WTC11 (cell line): ENCODE data around the gene ADGRF5. TPM values are rescaled to one million over a fixed set of nuclear protein-coding genes. Genes with fewer than 3 reads are reported as not detected.

Source experiments
- ATAC-seq: fragments of 200-7000 bp; cut with Tn5 transposase; 2 replicates; pipeline ENCODE4 v1.10.0; 2021; ENCODE audit warnings: mild to moderate bottlenecking, moderate library complexity
- CTCF ChIA-PET: fragments of 300-600 bp; sonication (Branson Sonifier 250); formaldehyde crosslinking; loops from one replicate; lab custom pipeline; 2021; ENCODE audit warnings: antibody characterized with exemption; lab: Charles Lee
- POLR2A ChIA-PET: fragments of 350-600 bp; sonication (Branson Sonifier 250); formaldehyde crosslinking; loops from one replicate; lab custom pipeline; 2021; ENCODE audit warnings: antibody characterized with exemption; lab: Charles Lee
- DNase-seq: peaks from one replicate; pipeline ENCODE4 v3.0.0; 2021; ENCODE audit warnings: low spot score
- H3K27ac Mint-ChIP-seq: 2 replicates; pipeline ENCODE4 v1.8.0; 2021; ENCODE audit warnings: mixed read lengths
- H3K27me3 Mint-ChIP-seq: 2 replicates; pipeline ENCODE4 v1.8.0; 2021; ENCODE audit warnings: low read depth, mild to moderate bottlenecking, moderate library complexity, mixed read lengths
- H3K36me3 Mint-ChIP-seq: 2 replicates; pipeline ENCODE4 v1.8.0; 2021; ENCODE audit warnings: mixed read lengths
- H3K4me1 Mint-ChIP-seq: 2 replicates; pipeline ENCODE4 v1.8.0; 2022; ENCODE audit warnings: mixed read lengths
- H3K4me3 Mint-ChIP-seq: 2 replicates; pipeline ENCODE4 v1.8.0; 2021; ENCODE audit warnings: mild to moderate bottlenecking, moderate library complexity, mixed read lengths
- H3K9me3 Mint-ChIP-seq: 2 replicates; pipeline ENCODE4 v1.8.0; 2021; ENCODE audit warnings: mixed read lengths
- ARID4B ChIP-seq: sonication (generic); formaldehyde crosslinking; IDR thresholded peaks from 2 replicates; pipeline ENCODE4 v1.8.0; 2023; ENCODE audit warnings: missing genetic modification reagents, mild to moderate bottlenecking, borderline replicate concordance
- CREB1 ChIP-seq: sonication (generic); formaldehyde crosslinking; IDR thresholded peaks from 2 replicates; pipeline ENCODE4 v1.8.0; 2023; ENCODE audit warnings: mild to moderate bottlenecking, missing genetic modification reagents
- ELF4 ChIP-seq: sonication (generic); formaldehyde crosslinking; IDR thresholded peaks from 2 replicates; pipeline ENCODE4 v1.8.1; 2022; ENCODE audit warnings: low read depth, mild to moderate bottlenecking, moderate library complexity, missing genetic modification reagents
- ESRRA ChIP-seq: sonication (generic); formaldehyde crosslinking; IDR thresholded peaks from 2 replicates; pipeline ENCODE4 v1.8.1; 2022; ENCODE audit warnings: mild to moderate bottlenecking, missing genetic modification reagents, borderline replicate concordance
- ETV6 ChIP-seq: sonication (generic); formaldehyde crosslinking; IDR thresholded peaks from 2 replicates; pipeline ENCODE4 v1.8.1; 2022; ENCODE audit warnings: mild to moderate bottlenecking, missing genetic modification reagents
- MXD4 ChIP-seq: fragments of 250-450 bp; sonication (Bioruptor Pico); IDR thresholded peaks from 2 replicates; pipeline ENCODE4 v1.8.0; 2021; ENCODE audit warnings: mild to moderate bottlenecking, moderate library complexity, borderline replicate concordance
- NR1H2 ChIP-seq: sonication (generic); formaldehyde crosslinking; IDR thresholded peaks from 2 replicates; pipeline ENCODE4 v1.9.0; 2021; ENCODE audit warnings: mild to moderate bottlenecking, moderate library complexity, missing genetic modification reagents
- NR3C1 ChIP-seq: sonication (generic); formaldehyde crosslinking; conservative IDR thresholded peaks from 2 replicates; pipeline ENCODE4 v1.8.1; 2023; ENCODE audit warnings: low read depth, mild to moderate bottlenecking, missing genetic modification reagents
- RELA ChIP-seq: sonication (generic); formaldehyde crosslinking; IDR thresholded peaks from 2 replicates; pipeline ENCODE4 v1.8.1; 2022; ENCODE audit warnings: missing genetic modification reagents, mild to moderate bottlenecking, borderline replicate concordance
- USF1 ChIP-seq: sonication (generic); formaldehyde crosslinking; IDR thresholded peaks from 2 replicates; pipeline ENCODE4 v1.8.0; 2022; ENCODE audit warnings: mild to moderate bottlenecking, missing genetic modification reagents
- ZBTB43 ChIP-seq: sonication (generic); formaldehyde crosslinking; IDR thresholded peaks from 2 replicates; pipeline ENCODE4 v1.8.1; 2023; ENCODE audit warnings: mild to moderate bottlenecking, missing genetic modification reagents
- ZMAT4 ChIP-seq: fragments of 250-450 bp; sonication (Bioruptor Pico); IDR thresholded peaks from 2 replicates; pipeline ENCODE4 v1.9.0; 2021; ENCODE audit warnings: mild to moderate bottlenecking
- ZNF425 ChIP-seq: fragments of 250-450 bp; sonication (Bioruptor Pico); conservative IDR thresholded peaks from 2 replicates; pipeline ENCODE4 v1.9.0; 2021; ENCODE audit warnings: mild to moderate bottlenecking
- ZSCAN18 ChIP-seq: fragments of 250-450 bp; sonication (Bioruptor Pico); IDR thresholded peaks from 2 replicates; pipeline ENCODE4 v2.1.2; 2022; ENCODE audit warnings: mild to moderate bottlenecking, moderate library complexity
- total RNA-seq: library from RNA; stranded (reverse); gene quantifications from 3 replicates; pipeline ENCODE4 v1.2.3, GENCODE V29; 2021

Gene ADGRF5
- total RNA-seq, 1 experiment from 2014 or later = 0.24 TPM

- no peak; the same call in 1 of the 2 replicates for ATAC-seq
These were observed 23.7 kb downstream of the ADGRF5 start for GRCh38 chr6:46898006-46898405.

GRCh38 chr6:46896871-46897270, 24.9 kb downstream of the ADGRF5 start:
- no peaks in the 10 kb centered on the region; the same call in 1 of the 2 replicates for H3K27me3 Mint-ChIP-seq
- TF ChIP-seq NR3C1 (no peak), ZSCAN18 (CRISPR knock-in tag) (no peak), USF1 (no peak), ARID4B (no peak), ETV6 (CRISPR knock-in tag) (no peak), MXD4 (CRISPR knock-in tag) (no peak), CREB1 (no peak), ZNF425 (CRISPR knock-in tag) (no peak), ZMAT4 (no peak)
- TF ChIP-seq, all 79 proteins: peak for 0
- CTCF ChIA-PET = no interaction called here
- H3K9me3 Mint-ChIP-seq = no peaks in the 10 kb centered on the region
- no peak overlapping the region for H3K27ac Mint-ChIP-seq
- H3K36me3 Mint-ChIP-seq = no peaks in the 10 kb centered on the region
- DNase-seq (no peak), ATAC-seq (no peak)
- peaks cover 14% of the 10 kb centered on the region for H3K4me1 Mint-ChIP-seq
- POLR2A ChIA-PET = no interaction called here
- no peak overlapping the region for H3K4me3 Mint-ChIP-seq

More at GRCh38 chr6:46898006-46898405, 23.7 kb downstream of the ADGRF5 start:
- Mint-ChIP-seq H3K27ac (no peak overlapping the region), H3K36me3 (no peaks in the 10 kb centered on the region), H3K4me1 (peaks cover 15% of the 10 kb centered on the region), H3K9me3 (no peaks in the 10 kb centered on the region), H3K4me3 (no peak overlapping the region), H3K27me3 (no peaks in the 10 kb centered on the region)
- CTCF ChIA-PET = no interaction called here
- TF ChIP-seq ELF4 (CRISPR knock-in tag) (no peak), NR1H2 (CRISPR knock-in tag) (no peak), RELA (no peak), NR3C1 (no peak), ZBTB43 (no peak), ESRRA (no peak)
- POLR2A ChIA-PET = no interaction called here
- DNase-seq = no peak
